H9 (cell line): ENCODE data around the gene ESRP2. TPM values are rescaled to one million over a fixed set of nuclear protein-coding genes. Genes with fewer than 3 reads are reported as not detected.

Experiments used
- DNase-seq: peaks from one replicate; pipeline ENCODE4 v3.0.0-alpha.2; 2017
- H2AFZ ChIP-seq: one replicate; pipeline ENCODE4 v1.6.1; 2013; ENCODE audit warnings: mild to moderate bottlenecking, low read length, control low read depth, moderate library complexity
- H2AK5ac ChIP-seq: 2 replicates; pipeline ENCODE4 v1.6.1; 2013; ENCODE audit warnings: low read length, control low read depth, mixed read lengths; ENCODE audit not compliant: insufficient read length
- H2BK120ac ChIP-seq: one replicate; pipeline ENCODE4 v1.6.1; 2013; ENCODE audit warnings: low read depth, mild to moderate bottlenecking, low read length, control low read depth, inconsistent platforms; ENCODE audit not compliant: poor library complexity, severe bottlenecking
- H2BK12ac ChIP-seq: 2 replicates; pipeline ENCODE4 v1.6.1; 2013; ENCODE audit warnings: low read length, control low read depth, mixed read lengths, low read depth; ENCODE audit not compliant: insufficient read length
- H2BK15ac ChIP-seq: 2 replicates; pipeline ENCODE4 v1.6.1; 2013; ENCODE audit warnings: low read depth, low read length, control low read depth
- H2BK20ac ChIP-seq: one replicate; pipeline ENCODE4 v1.6.1; 2013; ENCODE audit warnings: low read depth, mild to moderate bottlenecking, low read length, control low read depth, inconsistent platforms; ENCODE audit not compliant: poor library complexity, severe bottlenecking
- H2BK5ac ChIP-seq: 2 replicates; pipeline ENCODE4 v1.6.1; 2013; ENCODE audit warnings: low read length, control low read depth, mixed read lengths; ENCODE audit not compliant: insufficient read length
- H3K14ac ChIP-seq: 2 replicates; pipeline ENCODE4 v1.6.1; 2013; ENCODE audit warnings: low read length, control low read depth; ENCODE audit not compliant: insufficient read depth
- H3K18ac ChIP-seq: 2 replicates; pipeline ENCODE4 v1.6.1; 2013; ENCODE audit warnings: low read depth, mild to moderate bottlenecking, mixed read lengths, low read length, control low read depth; ENCODE audit not compliant: insufficient read length
- H3K23ac ChIP-seq: 2 replicates; pipeline ENCODE4 v1.6.1; 2013; ENCODE audit warnings: low read length, control low read depth, mixed read lengths, low read depth; ENCODE audit not compliant: insufficient read length
- H3K23me2 ChIP-seq: 2 replicates; pipeline ENCODE4 v1.6.1; 2013; ENCODE audit warnings: low read depth, mild to moderate bottlenecking, mixed read lengths, low read length, control low read depth; ENCODE audit not compliant: insufficient read length, poor library complexity, severe bottlenecking
- H3K27ac ChIP-seq: 2 replicates; pipeline ENCODE4 v1.5.1; 2013; ENCODE audit warnings: low read length, control low read depth, mixed read lengths, low read depth; ENCODE audit not compliant: insufficient read length
- H3K27me3 ChIP-seq: 2 replicates; pipeline ENCODE4 v1.6.1; 2013; ENCODE audit warnings: low read length, control low read depth, inconsistent platforms; ENCODE audit not compliant: insufficient read depth
- H3K4ac ChIP-seq: 2 replicates; pipeline ENCODE4 v1.6.1; 2013; ENCODE audit warnings: low read depth, mild to moderate bottlenecking, control low read depth, inconsistent platforms, low read length, moderate library complexity
- H3K4me1 ChIP-seq: 2 replicates; pipeline ENCODE4 v1.6.1; 2013; ENCODE audit warnings: low read length, control low read depth, inconsistent platforms; ENCODE audit not compliant: insufficient read depth
- H3K4me2 ChIP-seq: 2 replicates; pipeline ENCODE4 v1.6.1; 2013; ENCODE audit warnings: low read length, control low read depth, mixed read lengths; ENCODE audit not compliant: insufficient read length, insufficient read depth
- H3K56ac ChIP-seq: 2 replicates; pipeline ENCODE4 v1.6.1; 2013; ENCODE audit warnings: low read depth, mild to moderate bottlenecking, mixed read lengths, low read length, control low read depth; ENCODE audit not compliant: insufficient read length
- H3K79me1 ChIP-seq: 2 replicates; pipeline ENCODE4 v1.6.1; 2013; ENCODE audit warnings: low read depth, mild to moderate bottlenecking, moderate library complexity, low read length, control low read depth, inconsistent platforms; ENCODE audit not compliant: insufficient read depth, poor library complexity, severe bottlenecking
- H3K79me2 ChIP-seq: 2 replicates; pipeline ENCODE4 v1.6.1; 2013; ENCODE audit warnings: low read length, control low read depth, inconsistent platforms; ENCODE audit not compliant: insufficient read depth
- H3K9ac ChIP-seq: 2 replicates; pipeline ENCODE4 v1.6.1; 2013; ENCODE audit warnings: low read length, control low read depth, mixed read lengths; ENCODE audit not compliant: insufficient read length; ENCODE audit errors: extremely low read depth
- H3K9me3 ChIP-seq: one replicate; pipeline ENCODE4 v1.6.1; 2013; ENCODE audit warnings: low read depth, low read length, inconsistent platforms; ENCODE audit not compliant: control insufficient read depth
- H3T11ph ChIP-seq: one replicate; pipeline ENCODE4 v1.6.1; 2013; ENCODE audit warnings: mild to moderate bottlenecking, low read length, control low read depth, inconsistent platforms
- H4K20me1 ChIP-seq: one replicate; pipeline ENCODE4 v1.6.1; 2013; ENCODE audit not compliant: control insufficient read depth, insufficient read length, insufficient read depth
- H4K5ac ChIP-seq: 2 replicates; pipeline ENCODE4 v1.6.1; 2013; ENCODE audit warnings: low read depth, mild to moderate bottlenecking, mixed read lengths, low read length, control low read depth; ENCODE audit not compliant: insufficient read length
- H4K8ac ChIP-seq: replicated peaks from 2 replicates; pipeline ENCODE4 v1.6.1; 2013; ENCODE audit warnings: low read length, control low read depth, mixed read lengths, low read depth; ENCODE audit not compliant: insufficient read length
- H4K91ac ChIP-seq: 2 replicates; pipeline ENCODE4 v1.6.1; 2013; ENCODE audit warnings: low read depth, mild to moderate bottlenecking, moderate library complexity, mixed read lengths, low read length, control low read depth; ENCODE audit not compliant: insufficient read length
- H3K27ac Mint-ChIP-seq, 3 experiments: 2 replicates in 2 of 3; 3 replicates in 1 of 3; pipeline ENCODE4 v1.8.0; 2020 to 2021; ENCODE audit warnings: mixed read lengths in 3 of 3, mild to moderate bottlenecking in 1 of 3, moderate library complexity in 1 of 3
- H3K27me3 Mint-ChIP-seq: 2 replicates; pipeline ENCODE4 v1.8.0; 2021; ENCODE audit warnings: low read depth, mild to moderate bottlenecking, moderate library complexity, mixed read lengths
- H3K36me3 Mint-ChIP-seq, 3 experiments: 2 replicates in 2 of 3; 3 replicates in 1 of 3; pipeline ENCODE4 v1.8.0; 2020 to 2021; ENCODE audit warnings: low read depth in 3 of 3, mixed read lengths in 3 of 3; ENCODE audit not compliant: insufficient read depth in 1 of 3
- H3K4me1 Mint-ChIP-seq, 2 experiments: 2 replicates each; pipeline ENCODE4 v1.8.0; 2020; ENCODE audit warnings: mixed read lengths in 2 of 2
- H3K4me3 Mint-ChIP-seq, 2 experiments: 2 replicates in 1 of 2; 3 replicates in 1 of 2; pipeline ENCODE4 v1.8.0; 2020 to 2021; ENCODE audit warnings: mild to moderate bottlenecking in 2 of 2, mixed read lengths in 2 of 2, moderate library complexity in 1 of 2
- H3K9me3 Mint-ChIP-seq, 2 experiments: 2 replicates in 1 of 2; 3 replicates in 1 of 2; pipeline ENCODE4 v1.8.0; 2020; ENCODE audit warnings: mild to moderate bottlenecking in 2 of 2, mixed read lengths in 2 of 2, moderate library complexity in 1 of 2
- WGBS: extraction: QIAGEN DNeasy Blood & Tissue Kit; methylation state at CpG from one replicate; pipeline ENCODE4 v1.1.7; 2013; ENCODE audit warnings: missing lambda C conversion rate, low lambda C conversion rate, mixed read lengths; ENCODE audit not compliant: insufficient read length; ENCODE audit errors: extremely low coverage; 5-methylcytosine and 5-hydroxymethylcytosine counted together
- total RNA-seq: library from RNA; stranded (reverse); gene quantifications from 2 replicates; pipeline ENCODE4 v1.2.1, GENCODE V29; 2021
- TF ChIP-seq, protein P1 (sequence below): fragments of 200-600 bp; sonication (generic); conservative IDR thresholded peaks from 3 replicates; pipeline ENCODE4 v1.8.0; 2021; ENCODE audit warnings: antibody characterized with exemption, mild to moderate bottlenecking

Gene ESRP2
- total RNA-seq, 1 experiment from 2014 or later = 59.5 TPM

DNA sequence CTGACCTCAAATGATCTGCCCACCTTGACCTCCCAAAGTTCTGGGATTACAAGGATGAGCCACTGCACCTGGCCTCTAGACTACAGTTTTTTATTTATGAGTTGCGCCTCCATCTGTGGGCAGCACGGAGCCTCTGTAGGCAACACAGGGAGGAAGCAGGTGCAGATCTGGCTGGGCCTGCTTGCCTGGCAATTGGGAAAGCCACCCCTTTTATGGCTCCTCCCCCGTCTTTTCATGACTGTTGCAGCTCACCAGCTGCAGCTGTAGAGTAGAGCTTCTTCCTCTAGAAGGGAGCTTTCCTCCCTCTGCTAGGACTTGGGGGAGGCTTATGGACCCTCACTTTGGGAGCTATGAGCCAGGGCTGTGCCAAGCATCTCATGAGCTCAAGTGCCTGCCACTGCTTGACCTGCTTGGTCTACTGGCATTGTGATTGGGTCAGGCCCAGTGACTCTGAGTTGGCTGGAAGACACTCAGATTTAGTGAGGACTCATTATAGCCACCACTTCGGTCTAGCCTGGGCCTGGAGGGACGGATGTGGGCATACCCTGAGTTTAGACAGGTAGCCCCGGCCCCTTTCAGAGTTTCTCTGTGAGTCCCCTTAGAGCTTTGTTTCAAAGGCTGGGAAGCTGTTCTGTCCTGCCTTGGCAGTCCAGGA lies 21.5 kb upstream of the ESRP2 start:
- Histone ChIP-seq H3K79me2 (no peaks in the 10 kb centered on the region), H3K27me3 (no peaks in the 10 kb centered on the region), H4K8ac (no peak overlapping the region), H3K27ac (no peak overlapping the region), H3K79me1 (no peaks in the 10 kb centered on the region), H2BK15ac (no peak overlapping the region), H3K23ac (no peak overlapping the region), H3K14ac (no peak overlapping the region), H3K56ac (no peak overlapping the region), H4K5ac (no peak overlapping the region), H3K9me3 (no peaks in the 10 kb centered on the region), H3T11ph (no peak overlapping the region), H2AK5ac (no peak overlapping the region), H3K4me2 (no peak overlapping the region), H2BK5ac (no peak overlapping the region), H2BK12ac (no peak overlapping the region), H3K4ac (no peak overlapping the region), H3K23me2 (no peaks in the 10 kb centered on the region), H3K9ac (no peak overlapping the region), H3K4me1 (no peaks in the 10 kb centered on the region), H2AFZ (no peak overlapping the region), H3K18ac (no peak overlapping the region), H4K91ac (no peak overlapping the region), H2BK20ac (no peak overlapping the region), H4K20me1 (no peaks in the 10 kb centered on the region), H2BK120ac (no peak overlapping the region)
- no peak overlapping the region for H3K4me3 Mint-ChIP-seq
- TF ChIP-seq, protein P1, sequence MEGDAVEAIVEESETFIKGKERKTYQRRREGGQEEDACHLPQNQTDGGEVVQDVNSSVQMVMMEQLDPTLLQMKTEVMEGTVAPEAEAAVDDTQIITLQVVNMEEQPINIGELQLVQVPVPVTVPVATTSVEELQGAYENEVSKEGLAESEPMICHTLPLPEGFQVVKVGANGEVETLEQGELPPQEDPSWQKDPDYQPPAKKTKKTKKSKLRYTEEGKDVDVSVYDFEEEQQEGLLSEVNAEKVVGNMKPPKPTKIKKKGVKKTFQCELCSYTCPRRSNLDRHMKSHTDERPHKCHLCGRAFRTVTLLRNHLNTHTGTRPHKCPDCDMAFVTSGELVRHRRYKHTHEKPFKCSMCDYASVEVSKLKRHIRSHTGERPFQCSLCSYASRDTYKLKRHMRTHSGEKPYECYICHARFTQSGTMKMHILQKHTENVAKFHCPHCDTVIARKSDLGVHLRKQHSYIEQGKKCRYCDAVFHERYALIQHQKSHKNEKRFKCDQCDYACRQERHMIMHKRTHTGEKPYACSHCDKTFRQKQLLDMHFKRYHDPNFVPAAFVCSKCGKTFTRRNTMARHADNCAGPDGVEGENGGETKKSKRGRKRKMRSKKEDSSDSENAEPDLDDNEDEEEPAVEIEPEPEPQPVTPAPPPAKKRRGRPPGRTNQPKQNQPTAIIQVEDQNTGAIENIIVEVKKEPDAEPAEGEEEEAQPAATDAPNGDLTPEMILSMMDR = no peak
- peaks cover 0 to 10% (median 0%) of the 10 kb centered on the region in 3 experiments; a peak in 3 of 7 replicates for H3K36me3 Mint-ChIP-seq
- H3K27ac Mint-ChIP-seq = peak overlapping the region in 1 of 3 experiments; percentile 40; a peak in 1 of 7 replicates
- H3K9me3 Mint-ChIP-seq = no peaks in the 10 kb centered on the region
- H3K4me1 Mint-ChIP-seq = 0 out of 4 replicates have a peak, but pooled peaks cover 0 to 3% of the 10 kb centered on the region in 2 experiments
- DNase-seq = no peak
- H3K27me3 Mint-ChIP-seq = no peaks in the 10 kb centered on the region
- WGBS = no CpG with 5 or more reads among the region's 6 CpGs
